HEK293T (cell line): ENCODE data around the gene STXBP3.

Experiments
- BHLHE40 ChIP-seq: fragments of 450-650 bp; IDR thresholded peaks from 2 replicates; pipeline ENCODE4 v1.6.1; 2016; ENCODE audit warnings: mild to moderate bottlenecking, moderate library complexity, borderline replicate concordance
- ELF4 ChIP-seq: fragments of 450-650 bp; IDR thresholded peaks from 2 replicates; pipeline ENCODE4 v1.6.1; 2017; ENCODE audit warnings: antibody characterized with exemption
- FOXK2 ChIP-seq: fragments of 450-650 bp; IDR thresholded peaks from 2 replicates; pipeline ENCODE4 v1.6.1; 2016; ENCODE audit warnings: mild to moderate bottlenecking
- FOXM1 ChIP-seq: fragments of 450-650 bp; IDR thresholded peaks from 2 replicates; pipeline ENCODE4 v1.6.1; 2017; ENCODE audit warnings: mild to moderate bottlenecking, borderline replicate concordance
- L3MBTL2 ChIP-seq: fragments of 450-650 bp; conservative IDR thresholded peaks from 2 replicates; pipeline ENCODE4 v1.6.1; 2016; ENCODE audit warnings: mild to moderate bottlenecking
- SP1 ChIP-seq: fragments of 450-650 bp; IDR thresholded peaks from 2 replicates; pipeline ENCODE4 v1.6.1; 2017
- SUZ12 ChIP-seq: fragments of 450-650 bp; IDR thresholded peaks from 2 replicates; pipeline ENCODE4 v1.6.1; 2016; ENCODE audit warnings: mild to moderate bottlenecking
- ZNF384 ChIP-seq: fragments of 450-650 bp; IDR thresholded peaks from 2 replicates; pipeline ENCODE4 v1.6.1; 2016

GRCh38 chr1:108750476-108751181, 4.2 kb downstream of the STXBP3 start:
- TF ChIP-seq SUZ12 (no peak), ZNF384 (no peak), ELF4 (no peak), L3MBTL2 (no peak), SP1 (no peak), BHLHE40 (no peak), FOXK2 (no peak), FOXM1 (no peak)
